GM12865 (cell line): Measurements from ENCODE around the gene RGR.

Experiments
- DNase-seq: peaks from one replicate; pipeline ENCODE4 v3.0.0; 2010; ENCODE audit warnings: low read depth
- H3K4me3 ChIP-seq: 2 replicates; pipeline ENCODE4 v1.5.1; 2011; ENCODE audit warnings: mild to moderate bottlenecking, low read depth, low read length, control low read depth
- CTCF ChIP-seq: IDR thresholded peaks from 2 replicates; pipeline ENCODE4 v1.5.1; 2011; ENCODE audit warnings: low read length, control low read depth, low read depth, inconsistent platforms; ENCODE audit not compliant: insufficient read depth; ENCODE audit errors: missing control alignments

The RGR gene

GRCh38 chr10:84244651-84245270 is at the start of gene RGR:
RGR (plus strand) TSS chr10:84245053; CDS start chr10:84245091, 38 bp downstream.
- DNase-seq: no peak
- H3K4me3 ChIP-seq: no peak within 1 kb of the TSS
- no peak for TF ChIP-seq CTCF

GRCh38 chr10:84196083-84196482 is 48.8 kb upstream of the RGR start:
- DNase-seq: no peak

GRCh38 chr10:84196941-84197340 is 47.9 kb upstream of the RGR start:
- no peak for TF ChIP-seq CTCF
- DNase-seq: no peak
- no peak overlapping the region for H3K4me3 ChIP-seq

More at GRCh38 chr10:84196083-84196482, 48.8 kb upstream of the RGR start:
- H3K4me3 ChIP-seq: no peak overlapping the region
- TF ChIP-seq CTCF: no peak

- no peak overlapping the region for H3K4me3 ChIP-seq
- no peak for TF ChIP-seq CTCF
- DNase-seq: no peak
These were observed 47.2 kb upstream of the RGR start for GRCh38 chr10:84197643-84198042.

GRCh38 chr10:84198206-84198915 is 46.5 kb upstream of the RGR start:
- DNase-seq: no peak
- no peak for TF ChIP-seq CTCF
- no peak overlapping the region for H3K4me3 ChIP-seq

- no peak for TF ChIP-seq CTCF
- DNase-seq: no peak
- H3K4me3 ChIP-seq: no peak overlapping the region
These were observed 44.2 kb upstream of the RGR start for GRCh38 chr10:84200537-84201243.
